ENCODE measurements around the gene AS3MT.

GRCh38 chr10:102919246-102919959 is 50.1 kb downstream of the AS3MT start:
- TF ChIP-seq CTCF (IDR thresholded peaks at IDR 0.05) (no peak), EZH2 (IDR thresholded peaks at IDR 0.05) (peak; percentile 25)

All from neural progenitor cell (in vitro differentiated cells).